H9 (cell line): ENCODE measurements around the gene ARCN1. TPM values are rescaled to one million over a fixed set of nuclear protein-coding genes. Genes with fewer than 3 reads are reported as not detected.

Experiments
- DNase-seq: peaks from one replicate; pipeline ENCODE4 v3.0.0-alpha.2; 2017
- H2AFZ ChIP-seq: one replicate; pipeline ENCODE4 v1.6.1; 2013; ENCODE audit warnings: mild to moderate bottlenecking, low read length, control low read depth, moderate library complexity
- H2AK5ac ChIP-seq: 2 replicates; pipeline ENCODE4 v1.6.1; 2013; ENCODE audit warnings: low read length, control low read depth, mixed read lengths; ENCODE audit not compliant: insufficient read length
- H2BK120ac ChIP-seq: one replicate; pipeline ENCODE4 v1.6.1; 2013; ENCODE audit warnings: low read depth, mild to moderate bottlenecking, low read length, control low read depth, inconsistent platforms; ENCODE audit not compliant: poor library complexity, severe bottlenecking
- H2BK12ac ChIP-seq: 2 replicates; pipeline ENCODE4 v1.6.1; 2013; ENCODE audit warnings: low read length, control low read depth, mixed read lengths, low read depth; ENCODE audit not compliant: insufficient read length
- H2BK15ac ChIP-seq: 2 replicates; pipeline ENCODE4 v1.6.1; 2013; ENCODE audit warnings: low read depth, low read length, control low read depth
- H2BK20ac ChIP-seq: one replicate; pipeline ENCODE4 v1.6.1; 2013; ENCODE audit warnings: low read depth, mild to moderate bottlenecking, low read length, control low read depth, inconsistent platforms; ENCODE audit not compliant: poor library complexity, severe bottlenecking
- H2BK5ac ChIP-seq: 2 replicates; pipeline ENCODE4 v1.6.1; 2013; ENCODE audit warnings: low read length, control low read depth, mixed read lengths; ENCODE audit not compliant: insufficient read length
- H3K14ac ChIP-seq: 2 replicates; pipeline ENCODE4 v1.6.1; 2013; ENCODE audit warnings: low read length, control low read depth; ENCODE audit not compliant: insufficient read depth
- H3K18ac ChIP-seq: 2 replicates; pipeline ENCODE4 v1.6.1; 2013; ENCODE audit warnings: low read depth, mild to moderate bottlenecking, mixed read lengths, low read length, control low read depth; ENCODE audit not compliant: insufficient read length
- H3K23ac ChIP-seq: 2 replicates; pipeline ENCODE4 v1.6.1; 2013; ENCODE audit warnings: low read length, control low read depth, mixed read lengths, low read depth; ENCODE audit not compliant: insufficient read length
- H3K23me2 ChIP-seq: 2 replicates; pipeline ENCODE4 v1.6.1; 2013; ENCODE audit warnings: low read depth, mild to moderate bottlenecking, mixed read lengths, low read length, control low read depth; ENCODE audit not compliant: insufficient read length, poor library complexity, severe bottlenecking
- H3K27ac ChIP-seq: 2 replicates; pipeline ENCODE4 v1.5.1; 2013; ENCODE audit warnings: low read length, control low read depth, mixed read lengths, low read depth; ENCODE audit not compliant: insufficient read length
- H3K27me3 ChIP-seq: 2 replicates; pipeline ENCODE4 v1.6.1; 2013; ENCODE audit warnings: low read length, control low read depth, inconsistent platforms; ENCODE audit not compliant: insufficient read depth
- H3K4ac ChIP-seq: 2 replicates; pipeline ENCODE4 v1.6.1; 2013; ENCODE audit warnings: low read depth, mild to moderate bottlenecking, control low read depth, inconsistent platforms, low read length, moderate library complexity
- H3K4me1 ChIP-seq: 2 replicates; pipeline ENCODE4 v1.6.1; 2013; ENCODE audit warnings: low read length, control low read depth, inconsistent platforms; ENCODE audit not compliant: insufficient read depth
- H3K4me2 ChIP-seq: 2 replicates; pipeline ENCODE4 v1.6.1; 2013; ENCODE audit warnings: low read length, control low read depth, mixed read lengths; ENCODE audit not compliant: insufficient read length, insufficient read depth
- H3K56ac ChIP-seq: 2 replicates; pipeline ENCODE4 v1.6.1; 2013; ENCODE audit warnings: low read depth, mild to moderate bottlenecking, mixed read lengths, low read length, control low read depth; ENCODE audit not compliant: insufficient read length
- H3K79me1 ChIP-seq: 2 replicates; pipeline ENCODE4 v1.6.1; 2013; ENCODE audit warnings: low read depth, mild to moderate bottlenecking, moderate library complexity, low read length, control low read depth, inconsistent platforms; ENCODE audit not compliant: insufficient read depth, poor library complexity, severe bottlenecking
- H3K79me2 ChIP-seq: 2 replicates; pipeline ENCODE4 v1.6.1; 2013; ENCODE audit warnings: low read length, control low read depth, inconsistent platforms; ENCODE audit not compliant: insufficient read depth
- H3K9ac ChIP-seq: 2 replicates; pipeline ENCODE4 v1.6.1; 2013; ENCODE audit warnings: low read length, control low read depth, mixed read lengths; ENCODE audit not compliant: insufficient read length; ENCODE audit errors: extremely low read depth
- H3K9me3 ChIP-seq: one replicate; pipeline ENCODE4 v1.6.1; 2013; ENCODE audit warnings: low read depth, low read length, inconsistent platforms; ENCODE audit not compliant: control insufficient read depth
- H3T11ph ChIP-seq: one replicate; pipeline ENCODE4 v1.6.1; 2013; ENCODE audit warnings: mild to moderate bottlenecking, low read length, control low read depth, inconsistent platforms
- H4K20me1 ChIP-seq: one replicate; pipeline ENCODE4 v1.6.1; 2013; ENCODE audit not compliant: control insufficient read depth, insufficient read length, insufficient read depth
- H4K5ac ChIP-seq: 2 replicates; pipeline ENCODE4 v1.6.1; 2013; ENCODE audit warnings: low read depth, mild to moderate bottlenecking, mixed read lengths, low read length, control low read depth; ENCODE audit not compliant: insufficient read length
- H4K8ac ChIP-seq: replicated peaks from 2 replicates; pipeline ENCODE4 v1.6.1; 2013; ENCODE audit warnings: low read length, control low read depth, mixed read lengths, low read depth; ENCODE audit not compliant: insufficient read length
- H4K91ac ChIP-seq: 2 replicates; pipeline ENCODE4 v1.6.1; 2013; ENCODE audit warnings: low read depth, mild to moderate bottlenecking, moderate library complexity, mixed read lengths, low read length, control low read depth; ENCODE audit not compliant: insufficient read length
- H3K27ac Mint-ChIP-seq, 3 experiments: 2 replicates in 2 of 3; 3 replicates in 1 of 3; pipeline ENCODE4 v1.8.0; 2020 to 2021; ENCODE audit warnings: mixed read lengths in 3 of 3, mild to moderate bottlenecking in 1 of 3, moderate library complexity in 1 of 3
- H3K27me3 Mint-ChIP-seq: 2 replicates; pipeline ENCODE4 v1.8.0; 2021; ENCODE audit warnings: low read depth, mild to moderate bottlenecking, moderate library complexity, mixed read lengths
- H3K36me3 Mint-ChIP-seq, 3 experiments: 2 replicates in 2 of 3; 3 replicates in 1 of 3; pipeline ENCODE4 v1.8.0; 2020 to 2021; ENCODE audit warnings: low read depth in 3 of 3, mixed read lengths in 3 of 3; ENCODE audit not compliant: insufficient read depth in 1 of 3
- H3K4me1 Mint-ChIP-seq, 2 experiments: 2 replicates each; pipeline ENCODE4 v1.8.0; 2020; ENCODE audit warnings: mixed read lengths in 2 of 2
- H3K4me3 Mint-ChIP-seq, 2 experiments: 2 replicates in 1 of 2; 3 replicates in 1 of 2; pipeline ENCODE4 v1.8.0; 2020 to 2021; ENCODE audit warnings: mild to moderate bottlenecking in 2 of 2, mixed read lengths in 2 of 2, moderate library complexity in 1 of 2
- H3K9me3 Mint-ChIP-seq, 2 experiments: 2 replicates in 1 of 2; 3 replicates in 1 of 2; pipeline ENCODE4 v1.8.0; 2020; ENCODE audit warnings: mild to moderate bottlenecking in 2 of 2, mixed read lengths in 2 of 2, moderate library complexity in 1 of 2
- WGBS: extraction: QIAGEN DNeasy Blood & Tissue Kit; methylation state at CpG from one replicate; pipeline ENCODE4 v1.1.7; 2013; ENCODE audit warnings: missing lambda C conversion rate, low lambda C conversion rate, mixed read lengths; ENCODE audit not compliant: insufficient read length; ENCODE audit errors: extremely low coverage; 5-methylcytosine and 5-hydroxymethylcytosine counted together
- total RNA-seq: library from RNA; stranded (reverse); gene quantifications from 2 replicates; pipeline ENCODE4 v1.2.1, GENCODE V29; 2021
- TF ChIP-seq, protein P1 (sequence below): fragments of 200-600 bp; sonication (generic); conservative IDR thresholded peaks from 3 replicates; pipeline ENCODE4 v1.8.0; 2021; ENCODE audit warnings: antibody characterized with exemption, mild to moderate bottlenecking

Gene ARCN1
- total RNA-seq, 1 experiment from 2014 or later, result 152 TPM

DNA sequence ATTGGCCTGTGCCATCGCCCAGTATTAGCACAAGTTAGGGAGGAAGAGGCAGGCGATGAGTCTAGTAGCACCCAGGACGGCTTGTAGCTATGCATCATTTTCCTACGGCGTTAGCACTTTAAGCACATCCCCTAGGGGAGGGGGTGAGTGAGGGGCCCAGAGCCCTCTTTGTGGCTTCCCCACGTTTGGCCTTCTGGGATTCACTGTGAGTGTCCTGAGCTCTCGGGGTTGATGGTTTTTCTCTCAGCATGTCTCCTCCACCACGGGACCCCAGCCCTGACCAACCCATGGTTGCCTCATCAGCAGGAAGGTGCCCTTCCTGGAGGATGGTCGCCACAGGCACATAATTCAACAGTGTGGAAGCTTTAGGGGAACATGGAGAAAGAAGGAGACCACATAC is 36.9 kb upstream of the ARCN1 start:
- no peak overlapping the region for H3K23ac ChIP-seq
- H2BK20ac ChIP-seq, result no peak overlapping the region
- H3K14ac ChIP-seq, result no peak overlapping the region
- H3K56ac ChIP-seq, result no peak overlapping the region
- H3T11ph ChIP-seq, result no peak overlapping the region
- H4K8ac ChIP-seq, result no peak overlapping the region
- no peak overlapping the region for H2AK5ac ChIP-seq
- H3K18ac ChIP-seq, result no peak overlapping the region
- no peaks in the 10 kb centered on the region for H4K20me1 ChIP-seq
- H3K79me1 ChIP-seq, result no peaks in the 10 kb centered on the region
- DNase-seq, result no peak
- no peak overlapping the region for H2BK15ac ChIP-seq
- TF ChIP-seq, protein P1, sequence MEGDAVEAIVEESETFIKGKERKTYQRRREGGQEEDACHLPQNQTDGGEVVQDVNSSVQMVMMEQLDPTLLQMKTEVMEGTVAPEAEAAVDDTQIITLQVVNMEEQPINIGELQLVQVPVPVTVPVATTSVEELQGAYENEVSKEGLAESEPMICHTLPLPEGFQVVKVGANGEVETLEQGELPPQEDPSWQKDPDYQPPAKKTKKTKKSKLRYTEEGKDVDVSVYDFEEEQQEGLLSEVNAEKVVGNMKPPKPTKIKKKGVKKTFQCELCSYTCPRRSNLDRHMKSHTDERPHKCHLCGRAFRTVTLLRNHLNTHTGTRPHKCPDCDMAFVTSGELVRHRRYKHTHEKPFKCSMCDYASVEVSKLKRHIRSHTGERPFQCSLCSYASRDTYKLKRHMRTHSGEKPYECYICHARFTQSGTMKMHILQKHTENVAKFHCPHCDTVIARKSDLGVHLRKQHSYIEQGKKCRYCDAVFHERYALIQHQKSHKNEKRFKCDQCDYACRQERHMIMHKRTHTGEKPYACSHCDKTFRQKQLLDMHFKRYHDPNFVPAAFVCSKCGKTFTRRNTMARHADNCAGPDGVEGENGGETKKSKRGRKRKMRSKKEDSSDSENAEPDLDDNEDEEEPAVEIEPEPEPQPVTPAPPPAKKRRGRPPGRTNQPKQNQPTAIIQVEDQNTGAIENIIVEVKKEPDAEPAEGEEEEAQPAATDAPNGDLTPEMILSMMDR, result no peak
- no peaks in the 10 kb centered on the region for H3K9me3 Mint-ChIP-seq
- H3K27me3 Mint-ChIP-seq, result no peaks in the 10 kb centered on the region
- no peaks in the 10 kb centered on the region for H3K9me3 ChIP-seq
- no peaks in the 10 kb centered on the region for H3K79me2 ChIP-seq
- no peak overlapping the region for H2BK5ac ChIP-seq
- peaks cover 7% of the 10 kb centered on the region for H3K23me2 ChIP-seq
- H2AFZ ChIP-seq, result no peak overlapping the region
- H4K91ac ChIP-seq, result no peak overlapping the region
- no peak overlapping the region for H4K5ac ChIP-seq
- no peak overlapping the region for H3K4me3 Mint-ChIP-seq
- no CpG with 5 or more reads among the region's 9 CpGs for WGBS
- no peak overlapping the region for H3K9ac ChIP-seq
- H2BK12ac ChIP-seq, result no peak overlapping the region
- H3K4me2 ChIP-seq, result no peak overlapping the region
- no peaks in the 10 kb centered on the region for H3K27me3 ChIP-seq
- no peak overlapping the region for H3K4ac ChIP-seq
- peaks cover 0 to 7% (median 4%) of the 10 kb centered on the region in 3 experiments; a peak in 5 of 7 replicates for H3K36me3 Mint-ChIP-seq
- no peak overlapping the region for H3K27ac Mint-ChIP-seq
- no peak overlapping the region for H2BK120ac ChIP-seq
- no peak overlapping the region for H3K27ac ChIP-seq
- peaks cover 5 to 9% of the 10 kb centered on the region in 2 experiments for H3K4me1 Mint-ChIP-seq
- no peaks in the 10 kb centered on the region for H3K4me1 ChIP-seq
